SK-N-SH (cell line): Measurements from ENCODE around the gene LCE3E.

ENCODE experiments used
- CHD2 ChIP-seq: fragments of 150-350 bp; IDR thresholded peaks from 2 replicates; pipeline ENCODE4 v1.6.1; 2018; ENCODE audit warnings: low read length; ENCODE audit not compliant: partially characterized antibody
- CTCF ChIP-seq: fragments of 200-600 bp; sonication (generic); IDR thresholded peaks from 2 replicates; pipeline ENCODE4 v1.6.1; 2017; ENCODE audit warnings: antibody characterized with exemption, mild to moderate bottlenecking, moderate library complexity
- ELF1 ChIP-seq: IDR thresholded peaks from 2 replicates; pipeline ENCODE4 v1.4.0; 2012
- EP300 ChIP-seq, 2 experiments: IDR thresholded peaks; 2 replicates each; pipeline versions ENCODE4 v1.4.0 to v1.6.1; 2012; ENCODE audit warnings: borderline replicate concordance in 1 of 2, low read depth in 1 of 2, low read length in 1 of 2
- JUND ChIP-seq: IDR thresholded peaks from 2 replicates; pipeline ENCODE4 v1.4.0; 2012
- MXI1 ChIP-seq: IDR thresholded peaks from 2 replicates; pipeline ENCODE4 v1.6.1; 2012; ENCODE audit warnings: mild to moderate bottlenecking, low read depth, low read length, improper control_type of control experiment
- POLR2AphosphoS5 ChIP-seq: IDR thresholded peaks from 2 replicates; pipeline ENCODE4 v1.6.1; 2012; ENCODE audit warnings: low read depth, low read length
- RAD21 ChIP-seq: IDR thresholded peaks from 2 replicates; pipeline ENCODE4 v1.6.1; 2012; ENCODE audit warnings: mild to moderate bottlenecking, low read length
- TEAD4 ChIP-seq: IDR thresholded peaks from 2 replicates; pipeline ENCODE4 v1.4.0; 2012; ENCODE audit warnings: mild to moderate bottlenecking, borderline replicate concordance; ENCODE audit not compliant: insufficient read depth

GRCh38 chr1:152543820-152544219 lies 22.8 kb downstream of the LCE3E start:
- peak; percentile 40 for TF ChIP-seq CTCF
- no peak for TF ChIP-seq CHD2
- TF ChIP-seq ELF1, result no peak
- TF ChIP-seq TEAD4, result no peak
- no peak for TF ChIP-seq MXI1
- no peak for TF ChIP-seq EP300 (IDR thresholded peaks at IDR 0.05; ENCODE audit: borderline replicate concordance in 1 of 2, low read depth in 1 of 2, low read length in 1 of 2)
- TF ChIP-seq POLR2AphosphoS5, result no peak
- TF ChIP-seq RAD21, result no peak
- no peak for TF ChIP-seq JUND
